Measurements from ENCODE around the gene RUVBL1. TPM values are rescaled to one million over a fixed set of nuclear protein-coding genes. Genes with fewer than 3 reads are reported as not detected.

RUVBL1 gene
- total RNA-seq, 2 donors from 2014 or later: 81.2 to 91.1 TPM

- WGBS, 2 experiments (ENCODE audit: insufficient coverage in 1 of 2, insufficient read length in 1 of 2): 96% methylated on average over 10 to 15 of the region's 15 CpGs
- Histone ChIP-seq H3K4me3 (ENCODE audit: low read length) (no peak overlapping the region), H3K9me3 (ENCODE audit: control insufficient read depth, low read length) (no peaks in the 10 kb centered on the region), H3K36me3 (ENCODE audit: control insufficient read depth, insufficient read depth, low read length) (peaks cover 90% of the 10 kb centered on the region), H3K27ac (ENCODE audit: low read depth, low read length) (no peak overlapping the region), H3K27me3 (ENCODE audit: control insufficient read depth, insufficient read depth, low read length, poor library complexity, severe bottlenecking) (no peaks in the 10 kb centered on the region), H3K9ac (ENCODE audit: extremely low read depth, low read length, poor library complexity, severe bottlenecking) (no peak overlapping the region), H3K4me1 (ENCODE audit: control insufficient read depth, insufficient read depth, low read length) (no peaks in the 10 kb centered on the region)
- no peaks in the 10 kb centered on the region for H3K9me3 Mint-ChIP-seq
- peak; percentile 35 for DNase-seq
- peaks cover 67% of the 10 kb centered on the region for H3K36me3 Mint-ChIP-seq (ENCODE audit: low read depth)
- no peaks in the 10 kb centered on the region for H3K4me1 Mint-ChIP-seq
- no peak overlapping the region for H3K4me3 Mint-ChIP-seq
- no peak overlapping the region for H3K27ac Mint-ChIP-seq
- H3K27me3 Mint-ChIP-seq (ENCODE audit: insufficient read depth): no peaks in the 10 kb centered on the region
- no peak for TF ChIP-seq CTCF (conservative IDR thresholded peaks at IDR 0.05)
Measured at GRCh38 chr3:128069271-128069670, 54.3 kb downstream of the RUVBL1 start.

GRCh38 chr3:128068156-128068620 lies 55.4 kb downstream of the RUVBL1 start:
- no peak overlapping the region for H3K4me3 Mint-ChIP-seq
- H3K4me1 Mint-ChIP-seq: no peaks in the 10 kb centered on the region
- no peak overlapping the region for H3K9ac ChIP-seq (ENCODE audit: extremely low read depth, low read length, poor library complexity, severe bottlenecking)
- TF ChIP-seq CTCF (conservative IDR thresholded peaks at IDR 0.05): peak; percentile 78
- H3K9me3 Mint-ChIP-seq: no peaks in the 10 kb centered on the region
- no peak overlapping the region for H3K27ac ChIP-seq (ENCODE audit: low read depth, low read length)
- H3K4me3 ChIP-seq (ENCODE audit: low read length): no peak overlapping the region
- H3K27me3 ChIP-seq (ENCODE audit: control insufficient read depth, insufficient read depth, low read length, poor library complexity, severe bottlenecking): no peaks in the 10 kb centered on the region
- peaks cover 92% of the 10 kb centered on the region for H3K36me3 ChIP-seq (ENCODE audit: control insufficient read depth, insufficient read depth, low read length)
- peaks cover 74% of the 10 kb centered on the region for H3K36me3 Mint-ChIP-seq (ENCODE audit: low read depth)
- WGBS, 2 experiments (ENCODE audit: insufficient coverage in 1 of 2, insufficient read length in 1 of 2): 82 to 92% methylated on average over 4 to 8 of the region's 8 CpGs
- peak overlapping the region; percentile 86 for H3K27ac Mint-ChIP-seq
- H3K9me3 ChIP-seq (ENCODE audit: control insufficient read depth, low read length): no peaks in the 10 kb centered on the region
- DNase-seq: peak; percentile 82
- no peaks in the 10 kb centered on the region for H3K4me1 ChIP-seq (ENCODE audit: control insufficient read depth, insufficient read depth, low read length)
- no peaks in the 10 kb centered on the region for H3K27me3 Mint-ChIP-seq (ENCODE audit: insufficient read depth)

GRCh38 chr3:128067489-128067888 lies 56.1 kb downstream of the RUVBL1 start:
- Mint-ChIP-seq H3K27me3 (ENCODE audit: insufficient read depth) (no peaks in the 10 kb centered on the region), H3K27ac (no peak overlapping the region), H3K4me3 (no peak overlapping the region), H3K9me3 (no peaks in the 10 kb centered on the region), H3K4me1 (no peaks in the 10 kb centered on the region), H3K36me3 (ENCODE audit: low read depth) (peaks cover 77% of the 10 kb centered on the region)
- peak; percentile 32 for DNase-seq
- H3K27me3 ChIP-seq (ENCODE audit: control insufficient read depth, insufficient read depth, low read length, poor library complexity, severe bottlenecking): no peaks in the 10 kb centered on the region
- H3K9me3 ChIP-seq (ENCODE audit: control insufficient read depth, low read length): no peaks in the 10 kb centered on the region
- H3K9ac ChIP-seq (ENCODE audit: extremely low read depth, low read length, poor library complexity, severe bottlenecking): no peak overlapping the region
- H3K4me3 ChIP-seq (ENCODE audit: low read length): no peak overlapping the region
- H3K4me1 ChIP-seq (ENCODE audit: control insufficient read depth, insufficient read depth, low read length): no peaks in the 10 kb centered on the region
- WGBS, 2 experiments (ENCODE audit: insufficient coverage in 1 of 2, insufficient read length in 1 of 2): 93 to 98% methylated on average over 6 to 7 of the region's 7 CpGs
- no peak for TF ChIP-seq CTCF (conservative IDR thresholded peaks at IDR 0.05)
- peaks cover 94% of the 10 kb centered on the region for H3K36me3 ChIP-seq (ENCODE audit: control insufficient read depth, insufficient read depth, low read length)
- H3K27ac ChIP-seq (ENCODE audit: low read depth, low read length): no peak overlapping the region

Data from endodermal cell (in vitro differentiated cells).